Measurements from ENCODE around the gene PFKP.

The PFKP gene

GRCh38 chr10:3186368-3186767, 119.0 kb downstream of the PFKP start:
- Histone ChIP-seq H3K9me3 (ENCODE audit: insufficient read depth, low read depth, low read length) (no peaks in the 10 kb centered on the region), H3K9me2 (replicated peaks; ENCODE audit: low read depth, low read length) (no peaks in the 10 kb centered on the region), H3K36me3 (ENCODE audit: insufficient read depth, low read length) (no peaks in the 10 kb centered on the region), H3K79me2 (ENCODE audit: insufficient read depth, low read length) (no peaks in the 10 kb centered on the region), H3K9ac (ENCODE audit: low read depth, low read length, poor library complexity, severe bottlenecking) (no peak overlapping the region), H3K4me1 (ENCODE audit: insufficient read depth, low read length, poor library complexity, severe bottlenecking) (no peaks in the 10 kb centered on the region), H2AFZ (ENCODE audit: low read length) (no peak overlapping the region), H3K4me3 (ENCODE audit: low read length, poor library complexity, severe bottlenecking) (no peak overlapping the region), H3K27me3 (ENCODE audit: insufficient read depth, low read length, poor library complexity, severe bottlenecking) (no peaks in the 10 kb centered on the region), H3K4me2 (ENCODE audit: low read depth, low read length, poor library complexity, severe bottlenecking) (peak overlapping the region; percentile 16), H4K20me1 (ENCODE audit: insufficient read depth, low read length, poor library complexity, severe bottlenecking) (no peaks in the 10 kb centered on the region), H3F3A (ENCODE audit: low read depth) (no peaks in the 10 kb centered on the region)
- TF ChIP-seq CTCF (conservative IDR thresholded peaks at IDR 0.05; ENCODE audit: low read length), result no peak
- no peak for TF ChIP-seq EZH2phosphoT487 (IDR thresholded peaks at IDR 0.05; ENCODE audit: borderline replicate concordance)
